K562 (cell line): Measurements from ENCODE around the gene ARSA. TPM values are rescaled to one million over a fixed set of nuclear protein-coding genes. Genes with fewer than 3 reads are reported as not detected.
A peak's percentile ranks its signal among the peaks of the same experiment; 100 is the strongest.

ENCODE experiments used
- ATAC-seq: fragments of 200-7000 bp; cut with Tn5 transposase; 3 replicates; pipeline ENCODE4 v1.9.1; 2020; ENCODE audit warnings: moderate library complexity
- BruUV-seq: library from RNA; stranded (reverse); fragments of 400-500 nt; replicated peaks from 2 replicates; lab custom pipeline; 2021; lab: Mats Ljungman, UMichigan
- CTCF ChIA-PET: fragments of 300-600 bp; formaldehyde crosslinking; extraction: SDS; loops from one replicate; lab custom pipeline; 2021; ENCODE audit warnings: low intra/inter-chr PET ratio; lab: Yijun Ruan, JAX
- POLR2A ChIA-PET: fragments of 300-600, 350-650 bp; sonication (Branson Sonifier 250); formaldehyde crosslinking; extraction: SDS; loops from one replicate; lab custom pipeline; 2021; ENCODE audit warnings: antibody characterized with exemption, inconsistent platforms; lab: Yijun Ruan, JAX
- DNase-seq, 4 experiments: peaks; one replicate each; pipeline versions ENCODE4 v3.0.0 to v3.0.0-alpha.2; 2011 to 2018; ENCODE audit warnings: low spot score in 3 of 4, mixed read lengths in 3 of 4; ENCODE audit errors: extremely low read depth in 1 of 4
- FAIRE-seq: peaks from 2 replicates; lab custom pipeline; 2011; peaks lifted over from hg19 to GRCh38; lab: Jason Lieb, UNC
- H2AFZ ChIP-seq: 2 replicates; pipeline ENCODE4 v1.6.0; 2011; ENCODE audit warnings: low read depth, low read length, control low read depth, inconsistent platforms
- H3K27ac ChIP-seq: fragments of 200-600 bp; 3 replicates; pipeline ENCODE4 v1.8.0; 2011; ENCODE audit warnings: low read depth, mild to moderate bottlenecking, control low read depth, inconsistent platforms, low read length, moderate library complexity, mixed read lengths; ENCODE audit errors: extremely low read depth
- H3K27me3 ChIP-seq, 2 experiments: fragments of 300-600 bp in 1 of 2; 2 replicates in 1 of 2; 3 replicates in 1 of 2; pipeline versions ENCODE4 v1.6.0 to v1.8.0; 2011; ENCODE audit warnings: inconsistent platforms in 2 of 2, low read length in 2 of 2, mild to moderate bottlenecking in 1 of 2, mixed read lengths in 1 of 2, moderate library complexity in 1 of 2; ENCODE audit not compliant: control insufficient read depth in 2 of 2, insufficient read depth in 2 of 2
- H3K36me3 ChIP-seq: fragments of 300-600 bp; 3 replicates; pipeline ENCODE4 v1.8.0; 2011; ENCODE audit warnings: mild to moderate bottlenecking, low read length, inconsistent platforms; ENCODE audit not compliant: control insufficient read depth, insufficient read depth
- H3K4me1 ChIP-seq, 2 experiments: fragments of 200-600 bp in 1 of 2; replicated peaks in 1 of 2; 2 replicates in 1 of 2; 3 replicates in 1 of 2; pipeline versions ENCODE4 v1.5.1 to v1.8.0; 2011; ENCODE audit warnings: inconsistent platforms in 2 of 2, low read length in 2 of 2, mild to moderate bottlenecking in 1 of 2, mixed read lengths in 1 of 2, moderate library complexity in 1 of 2; ENCODE audit not compliant: control insufficient read depth in 2 of 2, insufficient read depth in 2 of 2
- H3K4me2 ChIP-seq: 2 replicates; pipeline ENCODE4 v1.6.1; 2011; ENCODE audit warnings: low read length, control low read depth, inconsistent platforms, mixed read lengths; ENCODE audit not compliant: insufficient read depth
- H3K4me3 ChIP-seq: fragments of 200-600 bp; sonication (generic), shearing (Covaris generic); 2 replicates; pipeline ENCODE4 v1.5.1; 2016; ENCODE audit warnings: control low read depth, inconsistent platforms
- H3K79me2 ChIP-seq: fragments of 200-600 bp; 3 replicates; pipeline ENCODE4 v1.8.0; 2011; ENCODE audit warnings: low read length, inconsistent platforms; ENCODE audit not compliant: control insufficient read depth, insufficient read depth
- H3K9ac ChIP-seq, 2 experiments: 2 replicates each; pipeline versions ENCODE4 v1.6.0 to v1.6.1; 2011; ENCODE audit warnings: low read depth in 2 of 2, low read length in 2 of 2, control low read depth in 1 of 2, inconsistent platforms in 1 of 2, mild to moderate bottlenecking in 1 of 2, mixed read lengths in 1 of 2; ENCODE audit not compliant: insufficient read depth in 1 of 2
- H3K9me1 ChIP-seq: one replicate; pipeline ENCODE4 v1.6.0; 2011; ENCODE audit warnings: inconsistent platforms, mild to moderate bottlenecking, low read length, moderate library complexity; ENCODE audit not compliant: control insufficient read depth, insufficient read depth
- H3K9me3 ChIP-seq: replicated peaks from 2 replicates; pipeline ENCODE4 v1.5.1; 2011; ENCODE audit warnings: low read depth, low read length, inconsistent platforms; ENCODE audit not compliant: control insufficient read depth, insufficient read depth
- H4K20me1 ChIP-seq: replicated peaks from 2 replicates; pipeline ENCODE4 v1.6.1; 2011; ENCODE audit warnings: low read length, inconsistent platforms, mixed read lengths; ENCODE audit not compliant: control insufficient read depth, insufficient read depth
- ASH1L ChIP-seq: fragments of 450-650 bp; IDR thresholded peaks from 2 replicates; pipeline ENCODE4 v1.6.1; 2018; ENCODE audit warnings: borderline replicate concordance, mild to moderate bottlenecking, low read depth; ENCODE audit not compliant: partially characterized antibody
- ATF4 ChIP-seq: fragments of 450-650 bp; formaldehyde crosslinking; IDR thresholded peaks from 2 replicates; pipeline ENCODE4 v1.4.0; 2022; ENCODE audit warnings: mild to moderate bottlenecking, moderate library complexity
- GABPB2 ChIP-seq: fragments of 250-450 bp; sonication (Bioruptor Pico); conservative IDR thresholded peaks from 2 replicates; pipeline ENCODE4 v1.5.1; 2021; ENCODE audit warnings: mild to moderate bottlenecking
- GTF2F1 ChIP-seq: IDR thresholded peaks from 2 replicates; pipeline ENCODE4 v1.6.1; 2011; ENCODE audit warnings: low read depth, low read length, improper control_type of control experiment
- ILF3 ChIP-seq: fragments of 450-650 bp; IDR thresholded peaks from 2 replicates; pipeline ENCODE4 v1.6.1; 2018; ENCODE audit warnings: antibody characterized with exemption, mild to moderate bottlenecking, moderate library complexity, borderline replicate concordance
- RBFOX2 ChIP-seq: fragments of 200-400 bp; formaldehyde crosslinking; IDR thresholded peaks from 2 replicates; pipeline ENCODE4 v1.6.1; 2017; ENCODE audit warnings: low read depth, mild to moderate bottlenecking, low read length, moderate library complexity
- ZFP30 ChIP-seq: fragments of 250-450 bp; sonication (Bioruptor Pico); IDR thresholded peaks from 2 replicates; pipeline ENCODE4 v1.8.0; 2022; ENCODE audit warnings: moderate library complexity, mild to moderate bottlenecking, inconsistent platforms, borderline replicate concordance
- ZNF224 ChIP-seq: sonication (generic); formaldehyde crosslinking; IDR thresholded peaks from 2 replicates; pipeline ENCODE4 v1.8.0; 2022; ENCODE audit warnings: mild to moderate bottlenecking, missing genetic modification reagents
- WGBS: fragments of 100-300 bp; shearing (Covaris generic); methylation state at CpG from one replicate; pipeline ENCODE4 v1.1.6; 2016; ENCODE audit warnings: low coverage, mixed read lengths; ENCODE audit not compliant: insufficient coverage; ENCODE audit errors: missing lambda C conversion rate; 5-methylcytosine and 5-hydroxymethylcytosine counted together
- in situ Hi-C: fragments of 300-500 bp; cut with MboI; formaldehyde crosslinking; loops from 4 replicates; pipeline ENCODE4 v1.15.0; 2018; ENCODE audit warnings: inconsistent platforms, mixed read lengths
- intact Hi-C: fragments of 100-400 bp; cut with micrococcal nuclease; formaldehyde crosslinking; loops from 2 replicates; pipeline ENCODE4 v1.14.2; 2022
- polyA plus RNA-seq, 8 experiments: library from polyadenylated mRNA; depleted of rRNA in 4 of 8; stranded (reverse) in 5 of 8; unstranded in 3 of 8; fragments of >200 nt; fragmentation: Nextera tagmentation in 2 of 8; fragmentation: Illumina TruSeq in 1 of 8; extraction: Ambion mirVana in 2 of 8; extraction: Trizol in 1 of 8; gene quantifications; 2 replicates each; pipeline versions ENCODE4 v1.2.1 to v1.2.3, GENCODE V29; 2011 to 2014; ENCODE audit warnings: inconsistent platforms in 1 of 8, missing spikeins in 1 of 8
- total RNA-seq, 7 experiments: library from RNA; depleted of rRNA in 6 of 7; stranded (reverse); fragments of >200 nt in 6 of 7; fragmentation: Illumina TruSeq in 2 of 7; extraction: Trizol in 2 of 7; gene quantifications; 2 replicates each; pipeline versions ENCODE4 v1.2.1 to v1.2.3, GENCODE V29; 2011 to 2021; ENCODE audit warnings: low replicate concordance in 1 of 7
- TF ChIP-seq, protein P1 (sequence below), 3 experiments: IDR thresholded peaks in 2 of 3; conservative IDR thresholded peaks in 1 of 3; 2 replicates each; pipeline ENCODE4 v1.5.1; 2011 to 2012; ENCODE audit warnings: low read length in 3 of 3, mild to moderate bottlenecking in 3 of 3, control low read depth in 2 of 3, improper control_type of control experiment in 1 of 3, inconsistent platforms in 1 of 3, low read depth in 1 of 3, mixed read lengths in 1 of 3, moderate library complexity in 1 of 3; ENCODE audit not compliant: insufficient read depth in 2 of 3
- TF ChIP-seq, protein P2 (sequence below): fragments of 200-800 bp; sonication (Bioruptor generic); IDR thresholded peaks from 2 replicates; pipeline ENCODE4 v1.6.1; 2017; ENCODE audit warnings: missing genetic modification characterization, missing compliant biosample characterization
- TF ChIP-seq, protein P3 (sequence below): sonication (generic); formaldehyde crosslinking; IDR thresholded peaks from 2 replicates; pipeline ENCODE4 v1.8.1; 2023; ENCODE audit warnings: mild to moderate bottlenecking, missing genetic modification reagents

The ARSA gene
- total and polyA plus RNA-seq, 9 of the 15 experiments (the other 6 are each of a cell fraction or from before 2014, with no cell fraction given): 0.32 to 10.9 (median 1.8) TPM; not detected in 1

- DNase-seq (no peak), FAIRE-seq (no peak), ATAC-seq (no peak)
- TF ChIP-seq, protein P1, sequence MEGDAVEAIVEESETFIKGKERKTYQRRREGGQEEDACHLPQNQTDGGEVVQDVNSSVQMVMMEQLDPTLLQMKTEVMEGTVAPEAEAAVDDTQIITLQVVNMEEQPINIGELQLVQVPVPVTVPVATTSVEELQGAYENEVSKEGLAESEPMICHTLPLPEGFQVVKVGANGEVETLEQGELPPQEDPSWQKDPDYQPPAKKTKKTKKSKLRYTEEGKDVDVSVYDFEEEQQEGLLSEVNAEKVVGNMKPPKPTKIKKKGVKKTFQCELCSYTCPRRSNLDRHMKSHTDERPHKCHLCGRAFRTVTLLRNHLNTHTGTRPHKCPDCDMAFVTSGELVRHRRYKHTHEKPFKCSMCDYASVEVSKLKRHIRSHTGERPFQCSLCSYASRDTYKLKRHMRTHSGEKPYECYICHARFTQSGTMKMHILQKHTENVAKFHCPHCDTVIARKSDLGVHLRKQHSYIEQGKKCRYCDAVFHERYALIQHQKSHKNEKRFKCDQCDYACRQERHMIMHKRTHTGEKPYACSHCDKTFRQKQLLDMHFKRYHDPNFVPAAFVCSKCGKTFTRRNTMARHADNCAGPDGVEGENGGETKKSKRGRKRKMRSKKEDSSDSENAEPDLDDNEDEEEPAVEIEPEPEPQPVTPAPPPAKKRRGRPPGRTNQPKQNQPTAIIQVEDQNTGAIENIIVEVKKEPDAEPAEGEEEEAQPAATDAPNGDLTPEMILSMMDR (IDR thresholded peaks at IDR 0.05 in 2 of 3, conservative IDR thresholded peaks at IDR 0.05 in 1 of 3; ENCODE audit: insufficient read depth in 2 of 3, low read depth in 1 of 3, low read length in 3 of 3): peak; percentile 21 to 31 (median 23); a peak in 3 of 6 replicates
- TF ChIP-seq ATF4 (CRISPR knock-in tag) (no peak), ASH1L (no peak), GABPB2 (CRISPR knock-in tag) (no peak), ILF3 (no peak), GTF2F1 (no peak), ZNF224 (CRISPR knock-in tag) (no peak), RBFOX2 (no peak), ZFP30 (no peak)
- TF ChIP-seq, protein P2, sequence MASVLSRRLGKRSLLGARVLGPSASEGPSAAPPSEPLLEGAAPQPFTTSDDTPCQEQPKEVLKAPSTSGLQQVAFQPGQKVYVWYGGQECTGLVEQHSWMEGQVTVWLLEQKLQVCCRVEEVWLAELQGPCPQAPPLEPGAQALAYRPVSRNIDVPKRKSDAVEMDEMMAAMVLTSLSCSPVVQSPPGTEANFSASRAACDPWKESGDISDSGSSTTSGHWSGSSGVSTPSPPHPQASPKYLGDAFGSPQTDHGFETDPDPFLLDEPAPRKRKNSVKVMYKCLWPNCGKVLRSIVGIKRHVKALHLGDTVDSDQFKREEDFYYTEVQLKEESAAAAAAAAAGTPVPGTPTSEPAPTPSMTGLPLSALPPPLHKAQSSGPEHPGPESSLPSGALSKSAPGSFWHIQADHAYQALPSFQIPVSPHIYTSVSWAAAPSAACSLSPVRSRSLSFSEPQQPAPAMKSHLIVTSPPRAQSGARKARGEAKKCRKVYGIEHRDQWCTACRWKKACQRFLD (CRISPR knock-in tag): no peak
- TF ChIP-seq, protein P3, sequence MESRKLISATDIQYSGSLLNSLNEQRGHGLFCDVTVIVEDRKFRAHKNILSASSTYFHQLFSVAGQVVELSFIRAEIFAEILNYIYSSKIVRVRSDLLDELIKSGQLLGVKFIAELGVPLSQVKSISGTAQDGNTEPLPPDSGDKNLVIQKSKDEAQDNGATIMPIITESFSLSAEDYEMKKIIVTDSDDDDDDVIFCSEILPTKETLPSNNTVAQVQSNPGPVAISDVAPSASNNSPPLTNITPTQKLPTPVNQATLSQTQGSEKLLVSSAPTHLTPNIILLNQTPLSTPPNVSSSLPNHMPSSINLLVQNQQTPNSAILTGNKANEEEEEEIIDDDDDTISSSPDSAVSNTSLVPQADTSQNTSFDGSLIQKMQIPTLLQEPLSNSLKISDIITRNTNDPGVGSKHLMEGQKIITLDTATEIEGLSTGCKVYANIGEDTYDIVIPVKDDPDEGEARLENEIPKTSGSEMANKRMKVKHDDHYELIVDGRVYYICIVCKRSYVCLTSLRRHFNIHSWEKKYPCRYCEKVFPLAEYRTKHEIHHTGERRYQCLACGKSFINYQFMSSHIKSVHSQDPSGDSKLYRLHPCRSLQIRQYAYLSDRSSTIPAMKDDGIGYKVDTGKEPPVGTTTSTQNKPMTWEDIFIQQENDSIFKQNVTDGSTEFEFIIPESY (CRISPR knock-in tag): peak; percentile 98
- Histone ChIP-seq H3K27ac (no peak overlapping the region), H3K4me2 (no peak overlapping the region), H3K9ac (no peak overlapping the region), H2AFZ (no peak overlapping the region), H3K36me3 (no peaks in the 10 kb centered on the region), H3K27me3 (no peaks in the 10 kb centered on the region), H3K79me2 (no peaks in the 10 kb centered on the region; the same call in 2 of the 3 replicates), H3K9me3 (no peaks in the 10 kb centered on the region), H3K9me1 (no peaks in the 10 kb centered on the region), H3K4me3 (no peak overlapping the region), H4K20me1 (no peaks in the 10 kb centered on the region), H3K4me1 (peaks cover 13 to 43% of the 10 kb centered on the region in 2 experiments; a peak in 4 of 5 replicates)
- 88% methylated on average over 11 of the region's 27 CpGs for WGBS
- no TSS peak for BruUV-seq
- in situ Hi-C loops (no loop called here), intact Hi-C loops (no loop called here)
- CTCF ChIA-PET: no interaction called here
- POLR2A ChIA-PET: interaction anchor here (0.7 to 1.1 kb wide), 2 partner anchors 11 to 56 kb away, joined by 3 to 5 read pairs; no protein-coding TSS in a partner anchor
Measured at GRCh38 chr22:50625568-50626313, 2.2 kb downstream of the ARSA start.
